ENCODE data around the gene GPR61. TPM values are rescaled to one million over a fixed set of nuclear protein-coding genes. Genes with fewer than 3 reads are reported as not detected.
A peak's percentile ranks its signal among the peaks of the same experiment; 100 is the strongest.

Gene GPR61
- total and polyA plus RNA-seq, 9 of the 15 experiments (the other 6 are each of a cell fraction or from before 2014, with no cell fraction given), result 0.04 to 1.1 (median 0.25) TPM; not detected in 4

GRCh38 chr1:109493805-109494539 lies 45.7 kb upstream of the GPR61 start, which contains the start of gene CYB561D1 (continued):
- TF ChIP-seq MLLT1 (IDR thresholded peaks at IDR 0.05) (no peak), MEF2A (IDR thresholded peaks at IDR 0.05; ENCODE audit: control insufficient read depth, low read depth, low read length) (no peak), ZNF133 (CRISPR knock-in tag; IDR thresholded peaks at IDR 0.05) (no peak), ZNF778 (CRISPR knock-in tag; IDR thresholded peaks at IDR 0.05) (no peak), CREB1 (IDR thresholded peaks at IDR 0.05) (peak; percentile 63), CREB1 (CRISPR knock-in tag; IDR thresholded peaks at IDR 0.05) (peak; percentile 65; the same call in 1 of the 2 replicates), TRIM28 (IDR thresholded peaks at IDR 0.05) (no peak; the same call in 1 of the 2 replicates), BRF2 (IDR thresholded peaks at IDR 0.05; ENCODE audit: borderline replicate concordance, insufficient read depth, insufficient read length) (no peak), PML (IDR thresholded peaks at IDR 0.05; ENCODE audit: low read length) (peak; percentile 49; the same call in 1 of the 2 replicates), THRAP3 (IDR thresholded peaks at IDR 0.05; ENCODE audit: borderline replicate concordance) (no peak), ZFP30 (CRISPR knock-in tag; IDR thresholded peaks at IDR 0.05; ENCODE audit: borderline replicate concordance) (no peak), ELF2 (CRISPR knock-in tag; IDR thresholded peaks at IDR 0.05) (peak; percentile 99), PKNOX1 (IDR thresholded peaks at IDR 0.05) (peak; percentile 67; the same call in 1 of the 2 replicates), MAX (CRISPR knock-in tag; IDR thresholded peaks at IDR 0.05) (peak; percentile 71), FOSL1 (tag; conservative IDR thresholded peaks at IDR 0.05) (0 out of 2 replicates have a peak, but pooled peaks have one; percentile 26), BRF1 (IDR thresholded peaks at IDR 0.05; ENCODE audit: borderline replicate concordance, extremely low read depth, insufficient read length) (no peak), BCLAF1 (IDR thresholded peaks at IDR 0.05; ENCODE audit: borderline replicate concordance in 1 of 2, control insufficient read depth in 1 of 2, low read depth in 2 of 2, low read length in 1 of 2) (no peak), TARDBP (IDR thresholded peaks at IDR 0.05) (no peak; the same call in 1 of the 2 replicates), KDM1A (IDR thresholded peaks at IDR 0.05) (no peak), RBBP5 (IDR thresholded peaks at IDR 0.05; ENCODE audit: borderline replicate concordance, insufficient read depth, low read length, poor library complexity, severe bottlenecking) (peak; percentile 78), SMARCB1 (IDR thresholded peaks at IDR 0.05; ENCODE audit: insufficient read length, low read depth) (no peak), NFE2 (IDR thresholded peaks at IDR 0.05; ENCODE audit: low read depth) (no peak)

All from K562 (cell line).